ENCODE results near the gene KBTBD12.

DNA sequence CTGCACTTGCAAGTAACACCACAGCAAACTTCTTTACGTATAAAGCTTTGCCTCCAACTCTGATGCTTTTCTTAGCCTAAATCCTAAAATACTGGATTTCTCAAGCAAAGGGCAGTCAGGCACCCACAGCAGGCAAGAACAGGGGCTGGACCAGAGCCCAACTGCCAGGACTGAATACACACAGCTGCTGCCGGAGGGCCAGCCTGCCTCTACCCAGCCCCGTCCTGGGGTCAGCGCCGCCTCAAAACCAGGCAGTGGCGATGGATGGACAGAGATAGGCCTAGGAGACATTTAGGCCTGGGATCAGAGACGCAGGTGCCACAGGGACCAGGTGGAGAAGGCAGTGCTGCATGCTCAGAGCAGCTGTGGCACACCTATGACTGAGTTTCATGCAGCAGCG, 89.6 kb downstream of the KBTBD12 start:
- TF ChIP-seq CTCF (conservative IDR thresholded peaks at IDR 0.05 in 1 of 2, IDR thresholded peaks at IDR 0.05 in 1 of 2; ENCODE audit: extremely low read depth in 1 of 2, insufficient read depth in 1 of 2, low read depth in 1 of 2, low read length in 2 of 2), result no peak
- TF ChIP-seq EZH2 (IDR thresholded peaks at IDR 0.05; ENCODE audit: borderline replicate concordance, low read length), result no peak
